GM21447 (cell line): ENCODE results near the gene BEGAIN.

Experiments
- ATAC-seq: cut with Tn5 transposase; IDR thresholded peaks from one replicate; pipeline ENCODE4 v1.9.1; 2021; ENCODE audit not compliant: unreplicated experiment

The BEGAIN gene

DNA sequence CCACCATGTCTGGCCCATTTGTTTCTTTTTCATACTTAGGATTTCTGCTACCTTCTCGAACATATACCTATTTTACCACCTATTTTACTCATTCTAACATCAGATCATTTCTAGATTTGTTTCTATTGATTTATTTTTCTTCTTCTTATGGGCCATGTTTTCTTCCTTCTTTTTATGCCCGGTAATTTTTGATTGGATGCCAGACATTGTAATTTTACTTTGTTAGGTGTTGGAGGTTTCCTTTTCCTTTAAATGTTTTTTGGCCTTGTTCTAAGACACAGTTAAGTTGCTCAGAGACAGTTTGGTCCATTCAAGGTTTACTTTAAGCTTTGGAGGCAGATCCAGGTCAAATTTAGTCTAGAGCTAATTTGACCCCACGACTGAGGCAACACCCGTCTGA lies 14.7 kb upstream of the BEGAIN start:
- no peak for ATAC-seq

DNA sequence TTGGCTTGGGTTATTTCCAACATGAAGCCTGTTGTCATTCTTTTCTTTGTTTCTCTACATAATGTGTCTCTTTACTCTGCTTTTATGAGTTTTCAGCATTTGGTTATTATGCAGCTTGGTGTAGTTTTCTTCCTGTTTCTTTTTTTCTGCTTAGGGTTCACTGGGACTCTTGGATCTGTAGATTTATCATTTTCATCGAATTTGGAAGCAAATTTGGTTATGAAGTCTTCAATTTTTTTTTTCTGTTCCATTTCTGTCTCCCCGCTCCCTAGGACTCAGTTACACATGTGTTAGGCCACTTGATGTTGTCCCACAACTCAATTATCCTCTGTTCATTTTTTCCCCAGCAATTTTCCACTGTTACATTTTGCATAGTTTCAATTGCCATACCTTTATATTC lies 13.8 kb upstream of the BEGAIN start:
- no peak for ATAC-seq

DNA sequence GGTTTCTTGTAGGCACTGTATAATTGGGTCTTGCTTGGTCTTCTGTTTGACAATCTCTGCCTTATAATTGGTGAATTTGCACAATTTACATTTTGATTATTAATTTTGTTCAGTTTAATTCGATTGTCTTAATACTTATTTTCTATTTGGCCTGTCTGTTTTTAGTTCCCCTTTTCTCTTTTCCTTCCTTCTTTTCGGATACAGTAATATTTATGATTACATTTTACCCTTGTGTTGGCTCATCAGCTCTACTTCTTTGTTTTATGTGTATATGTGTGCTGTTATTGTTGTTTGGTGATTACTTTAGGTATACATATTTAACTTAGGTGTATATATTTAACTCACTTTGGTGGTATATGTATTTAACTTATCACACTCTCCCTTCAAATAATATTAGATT lies 12.8 kb upstream of the BEGAIN start:
- ATAC-seq = no peak

DNA sequence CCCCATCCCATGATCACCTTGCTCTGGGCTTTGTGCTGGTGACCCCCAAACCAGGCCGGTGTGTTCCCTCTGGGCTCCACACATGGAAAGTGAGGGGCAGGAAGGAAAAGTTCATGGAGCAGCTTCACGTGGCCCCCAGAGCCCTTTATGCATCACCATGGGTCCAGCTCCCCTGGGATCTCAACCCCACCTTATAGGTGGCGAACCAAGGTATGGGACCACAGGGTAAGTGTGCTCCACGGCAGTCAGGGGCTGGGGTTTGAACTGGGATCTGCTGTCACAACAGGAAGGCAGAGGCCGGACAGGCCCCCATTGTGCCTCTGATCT lies 7.4 kb upstream of the BEGAIN start:
- no peak for ATAC-seq

DNA sequence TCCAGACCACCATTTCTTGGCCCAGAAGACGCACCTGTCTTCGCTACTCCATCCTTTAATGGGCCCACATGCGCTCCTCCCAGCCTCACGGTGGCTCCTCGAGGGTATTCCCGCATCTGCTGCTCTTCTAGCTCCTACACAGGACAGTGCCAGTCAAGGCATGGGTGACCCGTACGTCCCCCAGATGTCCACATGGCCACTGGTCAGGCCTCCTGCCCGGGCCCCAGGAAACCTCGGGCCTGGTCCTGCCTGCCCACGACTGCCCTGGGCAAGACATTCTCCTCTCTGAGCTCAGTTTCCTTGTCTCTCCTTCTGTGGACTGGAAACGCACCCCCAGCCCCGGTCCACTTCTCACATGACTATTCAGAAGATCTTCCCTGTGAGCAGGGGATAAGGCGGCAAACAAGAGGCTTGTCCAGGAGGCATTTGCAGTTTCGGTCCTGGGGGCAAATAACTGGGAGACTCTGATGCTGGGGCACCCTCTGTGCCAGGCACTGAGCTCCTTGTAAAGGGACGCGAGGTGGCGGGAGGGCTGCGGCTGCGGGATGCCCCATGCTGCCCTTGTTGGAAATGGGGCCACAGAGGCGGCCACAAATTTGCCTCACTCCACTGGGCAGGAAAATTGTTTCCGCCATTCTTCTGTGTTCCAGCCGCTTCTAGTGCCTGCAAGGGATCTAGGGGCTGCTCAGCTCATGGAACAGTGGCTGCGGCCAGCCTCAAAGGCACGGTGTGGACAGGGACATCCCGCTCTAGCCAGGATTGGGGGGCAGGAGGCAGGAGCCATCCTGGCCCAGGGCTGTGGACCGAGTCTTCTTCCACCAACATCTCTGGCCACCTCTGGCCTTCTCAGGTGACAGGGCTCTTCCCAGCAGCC lies 6.8 kb upstream of the BEGAIN start:
- ATAC-seq = no peak

DNA sequence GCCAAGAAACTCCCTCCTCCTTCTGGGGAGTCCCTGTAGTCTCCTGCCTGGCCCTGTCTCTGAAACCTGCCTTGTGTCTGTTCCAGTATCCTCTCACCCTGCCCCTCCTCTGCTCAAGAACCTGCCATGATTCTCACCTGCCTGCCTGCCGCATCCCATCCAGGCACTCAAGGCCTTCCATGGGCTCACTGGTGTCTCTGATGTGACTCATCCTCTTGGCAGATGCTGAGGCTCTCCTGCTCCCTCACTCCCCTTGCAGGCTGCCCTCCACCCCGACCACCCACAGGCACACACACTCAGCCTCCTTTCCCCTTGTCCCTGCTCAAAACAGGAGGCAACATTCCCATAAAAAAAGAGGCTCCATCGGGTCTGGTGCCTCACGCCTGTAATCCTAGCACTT lies 5.8 kb upstream of the BEGAIN start:
- no peak for ATAC-seq

DNA sequence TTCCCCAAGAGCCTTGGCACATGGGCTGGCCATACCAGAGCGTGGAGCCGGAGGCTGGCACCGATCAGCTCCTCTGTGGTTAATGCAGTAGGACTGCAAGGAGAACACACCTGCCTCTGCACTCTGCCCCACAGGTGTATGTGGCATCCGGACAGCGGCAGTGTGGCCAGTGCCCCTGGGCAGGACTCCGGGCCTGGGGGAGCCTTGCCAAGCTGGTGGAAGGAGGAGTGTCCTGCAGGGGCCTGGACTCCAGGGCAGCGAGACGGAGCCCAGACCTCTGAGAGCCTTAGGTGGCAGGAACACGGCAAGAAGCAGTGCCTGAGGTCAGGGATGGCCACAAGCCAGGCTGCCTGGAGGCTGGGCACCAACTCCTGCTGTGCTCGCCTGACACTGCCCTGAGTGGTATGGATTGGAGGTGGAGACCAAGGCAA lies 5.3 kb upstream of the BEGAIN start:
- no peak for ATAC-seq

DNA sequence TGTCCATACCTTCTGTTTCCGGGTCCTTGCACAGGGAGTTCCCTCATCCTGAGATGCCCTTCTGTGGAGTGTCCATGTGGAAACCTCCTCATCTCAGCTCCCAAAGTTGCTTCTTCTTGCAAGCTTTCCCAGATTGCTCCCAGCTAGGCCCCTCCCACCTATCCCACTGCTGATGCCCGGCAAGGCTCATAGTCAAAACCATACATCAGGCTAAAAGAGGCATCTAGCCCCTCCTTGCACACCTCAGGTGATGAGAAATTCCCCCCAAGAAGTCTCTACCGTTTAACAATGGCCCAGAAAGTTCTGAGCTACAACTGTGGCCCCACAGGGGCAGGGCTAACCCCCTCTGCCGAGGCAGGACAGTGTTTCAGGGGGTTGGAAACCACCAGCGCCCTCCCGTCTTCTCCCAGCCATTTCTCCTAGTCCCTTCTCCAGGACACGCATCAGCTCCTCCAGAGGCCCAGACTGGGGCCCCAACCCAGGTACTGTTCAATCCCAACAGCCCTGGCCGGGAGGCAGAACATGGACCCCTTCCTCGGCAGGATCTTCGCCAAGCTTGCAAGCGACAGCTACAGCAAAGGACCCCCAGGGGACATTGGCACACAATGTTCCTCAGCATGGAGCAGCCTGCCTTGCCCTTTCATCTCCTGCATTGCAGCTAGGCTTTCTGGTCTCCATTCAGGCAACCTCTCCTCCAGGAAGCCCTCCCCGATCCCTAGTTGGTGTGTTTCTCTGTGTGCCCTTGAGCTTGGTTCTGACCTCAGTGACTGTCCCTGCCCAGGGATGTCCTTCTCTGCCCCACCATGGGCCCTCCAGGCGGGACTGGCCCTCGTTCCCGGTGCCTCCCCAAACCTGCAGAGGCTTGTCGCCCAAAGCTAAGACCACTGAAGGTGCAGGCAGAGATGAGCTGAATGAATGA lies 4.5 kb upstream of the BEGAIN start:
- ATAC-seq = no peak

DNA sequence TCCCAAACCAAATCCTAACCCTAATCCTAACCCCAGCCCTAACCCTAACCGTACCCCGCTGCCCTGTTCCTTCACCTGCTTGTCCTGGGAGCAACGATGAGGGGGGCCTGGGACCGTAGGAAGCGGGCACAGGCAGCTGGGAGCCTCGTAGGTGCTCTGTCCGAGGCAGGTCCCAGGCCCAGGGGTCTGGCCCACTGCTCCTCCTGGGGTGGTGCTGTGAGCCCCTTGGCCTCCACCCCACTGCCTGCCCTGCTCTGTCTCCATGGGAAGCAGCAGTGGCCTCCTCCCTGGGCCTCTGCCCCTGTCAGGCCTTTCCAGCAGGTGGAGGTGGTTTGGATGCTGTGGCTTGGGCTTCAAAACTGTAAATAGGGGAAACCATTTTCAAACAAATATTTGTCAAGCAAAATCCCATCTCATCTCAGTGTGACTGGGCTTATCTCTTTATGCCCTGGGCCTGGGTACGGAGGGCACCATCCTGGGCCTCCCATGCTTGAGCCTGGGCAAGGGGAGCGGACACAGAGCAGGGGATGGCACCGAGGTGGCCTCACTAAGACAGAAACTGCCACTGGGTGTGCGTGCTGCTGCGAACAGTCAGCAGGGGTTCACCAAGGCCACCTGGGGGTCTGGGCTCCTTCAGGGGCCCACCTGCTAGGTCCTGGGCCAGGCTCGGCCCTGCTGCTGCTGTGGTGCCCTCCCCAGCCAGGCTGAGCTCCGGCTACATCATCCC lies 3.7 kb upstream of the BEGAIN start:
- ATAC-seq = no peak

DNA sequence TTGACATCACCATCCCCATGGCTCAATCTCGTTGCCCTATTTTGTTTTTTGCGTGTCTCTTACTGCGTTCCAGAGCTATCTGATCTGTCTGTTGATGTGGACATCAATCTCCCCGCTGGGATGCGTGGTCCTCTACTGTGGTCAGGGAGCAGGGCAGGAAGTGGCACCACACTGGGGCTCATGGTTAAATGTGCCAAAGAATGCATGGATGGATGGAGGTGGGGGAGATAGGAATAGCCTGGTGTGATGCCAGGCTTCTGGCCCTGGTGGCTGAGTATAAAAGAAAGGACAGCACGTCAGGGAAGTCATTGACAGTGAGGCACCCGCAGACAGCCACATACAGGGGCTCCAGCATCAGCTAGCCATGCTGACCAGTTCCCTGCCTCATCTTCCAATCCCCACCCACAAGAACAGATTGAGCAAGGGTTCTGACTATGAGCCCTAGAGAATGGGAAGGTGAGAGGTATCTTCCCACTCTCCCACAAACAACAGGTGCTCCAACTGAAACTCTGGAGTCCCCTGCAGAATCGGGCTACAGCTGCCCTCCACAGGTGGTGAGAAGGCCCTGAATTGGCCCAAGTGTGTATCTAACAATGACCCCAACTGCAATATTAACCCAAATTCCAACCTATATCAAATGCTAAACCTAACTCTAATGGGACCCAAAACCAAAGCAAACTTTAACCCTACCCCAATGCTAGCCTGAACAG lies 2.7 kb upstream of the BEGAIN start:
- no peak for ATAC-seq

DNA sequence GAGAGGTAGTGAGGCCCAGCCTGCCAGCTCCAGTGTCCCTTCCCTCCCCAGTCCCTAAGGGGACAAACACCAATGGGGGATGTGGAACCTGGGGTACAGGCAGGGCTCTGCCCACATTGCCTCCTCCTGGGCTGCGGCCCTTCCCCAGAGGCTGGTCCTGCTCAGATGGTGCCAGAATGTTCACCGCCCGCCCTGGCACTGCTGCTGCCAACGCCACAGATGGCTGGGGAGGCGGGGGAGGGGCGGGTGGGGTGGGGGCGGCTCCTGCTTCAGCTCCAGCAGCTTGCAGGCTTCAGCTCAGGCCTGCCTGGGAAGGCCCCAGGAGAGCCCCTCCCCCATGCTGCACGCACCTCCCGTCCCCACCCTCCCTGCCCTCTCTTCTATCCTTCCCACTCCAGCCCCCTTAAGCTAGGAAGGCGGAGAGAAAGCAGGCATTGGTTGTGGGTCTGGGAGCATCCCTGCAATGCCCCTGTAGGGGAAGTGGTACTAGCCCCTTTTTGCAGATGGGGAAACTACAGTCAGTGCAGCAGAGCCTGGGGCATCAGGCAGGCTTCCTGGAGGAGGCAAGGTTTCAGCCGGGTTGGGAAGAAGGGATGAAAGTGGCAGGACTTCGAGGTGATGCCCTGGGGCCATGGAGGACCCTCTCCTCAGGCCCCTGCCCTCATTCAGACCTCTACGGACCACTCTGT lies 2.0 kb upstream of the BEGAIN start:
- no peak for ATAC-seq

DNA sequence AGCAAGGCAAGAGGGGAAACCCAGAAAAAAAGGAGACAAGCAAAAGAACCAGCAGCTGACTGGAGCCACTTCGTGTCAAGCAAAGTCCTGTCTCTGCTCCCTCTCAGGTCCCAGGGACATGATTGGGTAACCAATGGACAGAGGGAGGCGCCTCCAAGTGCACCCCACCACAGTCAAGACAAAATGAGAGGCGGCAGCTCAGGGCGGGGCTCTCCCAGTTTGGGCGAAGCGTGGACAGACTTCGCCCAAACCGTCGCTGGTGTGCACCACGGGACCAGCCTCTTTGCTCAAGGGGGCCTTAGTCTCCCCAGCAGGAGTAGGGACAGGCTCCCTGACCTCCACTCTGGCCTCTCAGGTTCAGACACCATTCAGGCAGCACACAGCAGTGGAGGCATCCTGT lies 1.5 kb upstream of the BEGAIN start:
- ATAC-seq = no peak

DNA sequence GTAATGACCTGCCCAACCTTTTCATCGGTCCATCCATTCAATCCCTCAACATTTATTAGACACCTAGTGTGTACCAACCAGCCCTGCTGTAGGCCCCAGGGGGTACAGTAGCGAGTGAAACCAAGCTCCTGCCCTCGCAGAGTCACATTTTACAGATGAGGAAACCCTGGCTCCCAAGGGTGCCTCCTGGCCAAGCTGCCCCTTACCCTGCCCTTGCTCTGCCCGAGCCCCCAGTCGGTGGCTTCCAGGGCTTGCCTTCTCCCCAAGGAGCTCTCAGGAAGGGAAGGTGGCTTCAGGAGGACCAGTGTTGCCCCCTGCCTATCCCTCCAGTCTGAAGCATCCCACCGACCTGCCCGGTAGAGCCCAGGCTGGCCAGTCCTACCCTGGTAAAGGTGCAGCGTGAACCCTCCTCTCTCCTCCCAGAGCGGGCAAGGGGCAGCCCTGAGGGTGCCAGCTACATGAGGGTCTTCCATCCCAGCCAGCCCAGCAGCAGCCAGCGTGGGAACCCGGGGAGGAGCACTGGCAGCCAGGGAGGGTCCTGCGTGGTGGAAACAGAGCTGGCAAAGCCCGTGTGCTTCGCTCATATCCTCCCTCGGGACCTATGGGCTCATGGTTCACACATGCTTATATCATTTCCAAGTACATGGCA lies 670 bp upstream of the BEGAIN start:
- ATAC-seq = no peak

DNA sequence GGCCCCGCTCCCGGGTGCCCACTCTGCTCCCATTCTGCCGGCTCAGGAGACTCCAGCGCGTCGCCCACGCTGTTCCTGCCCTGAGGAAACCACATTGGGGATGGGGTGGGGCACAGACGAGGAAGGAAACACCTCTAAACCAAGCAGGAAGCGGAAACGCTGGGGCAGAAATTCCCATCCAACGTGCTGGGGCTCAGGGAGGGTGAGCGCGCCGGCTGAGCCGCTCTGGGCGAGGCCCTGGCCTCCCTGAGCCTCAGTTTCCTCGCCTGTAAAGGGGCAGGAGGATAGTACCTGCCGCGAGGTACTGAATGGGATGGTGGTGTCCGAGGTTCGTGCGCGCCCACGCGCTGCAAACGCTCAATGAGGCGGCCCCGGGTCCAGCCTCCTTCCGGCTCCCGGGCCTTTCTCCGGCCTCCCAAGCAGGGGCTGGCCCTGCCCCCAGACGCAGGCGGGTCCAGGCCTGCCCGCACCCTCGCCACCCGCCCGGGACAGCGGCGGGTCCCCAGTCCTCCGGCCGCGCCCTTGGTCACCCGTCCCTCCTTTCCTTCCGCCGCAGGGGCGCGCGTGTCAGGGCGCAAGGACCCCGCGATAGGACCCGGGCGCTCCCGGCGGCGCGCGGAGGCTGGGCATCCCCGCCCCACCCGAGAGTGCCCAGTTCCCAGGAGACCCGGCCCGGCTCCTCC lies 673 bp downstream of the BEGAIN start:
- no peak for ATAC-seq

DNA sequence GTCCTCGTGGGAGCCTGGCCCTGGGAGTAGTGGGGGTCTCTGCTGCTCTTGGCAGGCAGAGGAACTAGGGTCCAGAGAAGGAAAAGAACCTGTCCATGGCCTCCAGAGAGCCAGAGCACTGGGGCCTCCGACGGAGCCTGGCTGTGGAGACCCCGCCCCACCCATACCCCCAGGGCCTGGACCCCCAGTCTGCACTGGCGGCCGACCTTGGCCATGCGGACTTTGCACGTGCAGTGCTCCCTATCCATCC lies 1.1 kb downstream of the BEGAIN start:
- ATAC-seq = no peak

DNA sequence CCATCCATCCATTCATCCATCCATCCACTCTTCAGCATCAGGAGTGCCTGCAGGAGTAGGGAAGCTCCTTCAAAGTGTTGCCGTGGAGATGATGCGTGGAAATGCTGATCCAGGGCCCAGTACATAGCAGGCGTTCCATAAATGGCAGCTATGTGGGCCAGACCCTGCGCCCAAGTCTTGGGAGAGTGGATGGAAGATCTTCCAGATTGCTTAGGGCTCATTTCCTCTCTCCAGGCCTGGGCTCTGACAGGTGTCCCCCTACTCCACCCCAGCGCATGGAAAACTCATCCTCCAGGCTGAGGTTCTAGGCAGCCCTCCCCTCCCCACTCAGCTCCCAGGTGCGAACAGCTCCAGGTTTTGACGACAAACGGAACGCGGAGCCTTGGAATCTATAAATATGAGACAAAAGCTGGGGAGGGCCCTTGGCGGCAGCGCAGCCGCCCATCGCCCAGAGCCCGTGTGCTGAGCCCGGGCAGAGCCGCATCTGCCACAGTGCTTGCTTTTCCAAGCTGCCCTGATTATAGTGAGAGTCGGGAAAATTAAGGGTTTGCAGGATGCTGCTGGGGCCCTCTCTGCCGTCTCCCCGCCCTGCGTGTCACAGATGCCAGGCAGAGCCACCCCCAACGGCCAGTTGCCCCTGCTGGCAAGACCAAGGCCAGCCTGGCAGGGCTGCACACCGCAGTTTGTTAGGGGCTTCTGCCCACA lies 1.6 kb downstream of the BEGAIN start:
- no peak for ATAC-seq

DNA sequence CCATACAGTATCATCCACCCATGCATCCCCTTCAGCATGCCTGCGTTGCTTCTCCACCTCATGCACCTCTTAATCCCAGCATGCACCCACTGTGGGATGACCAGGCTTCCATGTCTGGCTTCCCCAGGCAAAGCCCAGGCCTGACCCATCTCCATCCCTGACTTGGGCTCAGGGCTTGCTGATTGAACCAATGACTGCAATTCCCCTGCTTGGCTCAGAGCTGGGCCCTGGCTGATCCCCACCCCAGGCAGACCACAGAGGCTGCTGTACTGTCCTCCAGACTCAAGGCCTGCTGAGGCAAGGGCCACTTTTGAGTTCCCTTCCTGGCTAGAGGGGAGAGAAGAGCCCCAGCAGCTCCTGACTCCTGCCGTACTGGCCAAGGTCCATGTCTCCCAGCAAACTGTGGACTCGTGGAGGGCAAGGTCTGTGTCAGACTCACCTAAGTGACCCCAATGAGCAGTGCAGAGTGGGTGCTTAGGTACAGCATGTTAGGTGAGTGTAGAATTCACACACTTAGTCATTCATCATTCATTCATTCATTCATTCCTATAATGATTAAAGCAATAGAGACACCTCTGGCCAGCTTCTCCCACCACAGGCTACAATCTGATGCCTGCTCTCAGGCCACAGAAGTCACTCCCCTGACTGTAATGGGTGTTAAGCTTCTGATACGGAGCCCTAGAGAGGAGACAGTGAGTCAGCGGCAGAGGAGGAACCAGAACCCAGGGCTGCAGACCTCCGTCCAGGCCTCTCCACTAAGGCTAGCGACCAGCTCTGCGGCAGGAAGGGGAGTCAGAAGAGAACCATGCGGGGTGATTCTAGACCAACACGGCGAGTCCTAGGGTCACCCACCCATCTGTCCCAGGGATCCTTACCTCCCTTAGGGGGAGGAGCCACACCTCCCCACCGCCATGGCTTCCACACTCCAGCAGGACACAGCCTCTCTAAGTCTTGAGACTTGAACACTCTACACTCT lies 2.9 kb downstream of the BEGAIN start:
- ATAC-seq = no peak

DNA sequence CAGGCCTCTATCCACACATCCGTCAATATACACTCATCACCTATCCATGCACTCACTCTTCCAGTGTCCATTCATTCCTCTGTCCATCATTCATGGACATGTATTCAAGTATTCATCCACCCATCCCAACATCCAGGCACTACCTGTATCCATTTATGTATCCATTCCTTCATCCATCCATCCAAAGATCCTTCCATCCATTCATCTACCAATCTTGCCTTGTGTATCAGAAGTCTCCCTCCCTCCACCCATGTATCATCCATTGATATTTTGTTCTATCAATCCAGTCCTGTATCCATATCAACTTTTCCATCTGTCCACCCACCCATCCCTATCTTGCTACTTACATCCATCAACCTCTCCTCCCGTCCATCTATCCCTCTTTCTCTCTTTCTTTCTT lies 4.0 kb downstream of the BEGAIN start:
- ATAC-seq = no peak
